GM19239 (cell line): Measurements from ENCODE around the gene CHAF1A.

Experiments used
- DNase-seq: peaks from one replicate; pipeline ENCODE4 v3.0.0; 2011; ENCODE audit warnings: low spot score; ENCODE audit not compliant: insufficient read length
- FAIRE-seq: peaks from 2 replicates; lab custom pipeline; 2011; peaks lifted over from hg19 to GRCh38; lab: Jason Lieb, UNC

CHAF1A gene

DNA sequence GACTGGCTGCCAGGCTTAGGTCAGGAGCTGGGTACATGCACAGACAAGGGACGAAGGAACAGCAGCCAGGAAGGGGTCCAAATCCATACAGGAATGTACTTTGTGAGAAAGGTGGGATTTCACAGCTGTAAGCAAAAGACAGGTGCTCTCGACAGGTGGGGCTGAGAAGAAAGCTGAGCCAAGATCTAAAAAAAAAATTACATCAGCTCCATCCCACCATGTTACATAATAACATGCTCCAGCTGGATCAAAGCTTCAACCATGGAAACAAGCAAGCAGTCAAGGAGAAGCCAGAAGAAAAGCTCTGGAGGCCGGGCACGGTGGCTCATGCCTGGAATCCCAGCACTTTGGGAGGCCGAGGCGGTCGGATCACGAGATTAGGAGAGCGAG is 47.2 kb downstream of the CHAF1A start:
- no peak for FAIRE-seq

DNA sequence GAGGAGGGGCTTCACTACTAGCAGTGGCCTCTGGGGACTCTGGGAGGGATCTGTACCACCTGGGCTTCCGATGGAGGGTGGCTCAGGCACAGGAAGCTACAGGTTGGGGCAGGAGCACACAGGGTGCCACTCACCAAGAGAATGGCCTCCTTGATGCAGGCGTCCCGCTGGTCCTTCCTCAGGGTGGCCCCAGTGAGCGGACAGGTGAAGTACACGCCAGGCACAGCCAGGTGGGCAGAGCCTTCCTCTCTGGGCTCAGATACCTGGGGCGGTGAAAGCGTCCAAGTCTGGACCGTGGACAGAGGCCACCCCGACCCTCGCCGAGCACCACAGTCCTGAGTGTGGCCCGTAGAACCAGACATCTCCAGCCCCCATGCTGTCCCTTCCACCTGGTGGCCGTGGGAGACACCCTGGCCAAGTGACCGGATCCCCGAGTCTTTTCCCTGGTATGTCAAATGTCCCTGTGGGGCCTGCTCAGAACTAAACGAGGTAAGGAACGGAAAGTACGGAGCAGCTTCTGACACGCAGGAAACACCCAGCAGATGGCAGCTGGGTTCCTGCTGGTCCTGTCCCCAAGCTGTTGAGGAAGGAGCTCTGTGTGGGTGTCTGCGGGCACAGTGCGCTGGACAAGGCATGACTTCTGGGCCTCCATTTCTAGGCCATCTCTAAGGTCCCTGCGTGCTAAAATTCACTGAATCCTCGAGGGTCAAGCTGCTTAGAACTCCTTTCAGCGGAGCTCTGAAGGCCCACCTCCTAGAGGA is 50.0 kb downstream of the CHAF1A start:
- FAIRE-seq (no peak), DNase-seq (no peak)

More for the DNA sequence above, 47.2 kb downstream of the CHAF1A start:
- DNase-seq = no peak

DNA sequence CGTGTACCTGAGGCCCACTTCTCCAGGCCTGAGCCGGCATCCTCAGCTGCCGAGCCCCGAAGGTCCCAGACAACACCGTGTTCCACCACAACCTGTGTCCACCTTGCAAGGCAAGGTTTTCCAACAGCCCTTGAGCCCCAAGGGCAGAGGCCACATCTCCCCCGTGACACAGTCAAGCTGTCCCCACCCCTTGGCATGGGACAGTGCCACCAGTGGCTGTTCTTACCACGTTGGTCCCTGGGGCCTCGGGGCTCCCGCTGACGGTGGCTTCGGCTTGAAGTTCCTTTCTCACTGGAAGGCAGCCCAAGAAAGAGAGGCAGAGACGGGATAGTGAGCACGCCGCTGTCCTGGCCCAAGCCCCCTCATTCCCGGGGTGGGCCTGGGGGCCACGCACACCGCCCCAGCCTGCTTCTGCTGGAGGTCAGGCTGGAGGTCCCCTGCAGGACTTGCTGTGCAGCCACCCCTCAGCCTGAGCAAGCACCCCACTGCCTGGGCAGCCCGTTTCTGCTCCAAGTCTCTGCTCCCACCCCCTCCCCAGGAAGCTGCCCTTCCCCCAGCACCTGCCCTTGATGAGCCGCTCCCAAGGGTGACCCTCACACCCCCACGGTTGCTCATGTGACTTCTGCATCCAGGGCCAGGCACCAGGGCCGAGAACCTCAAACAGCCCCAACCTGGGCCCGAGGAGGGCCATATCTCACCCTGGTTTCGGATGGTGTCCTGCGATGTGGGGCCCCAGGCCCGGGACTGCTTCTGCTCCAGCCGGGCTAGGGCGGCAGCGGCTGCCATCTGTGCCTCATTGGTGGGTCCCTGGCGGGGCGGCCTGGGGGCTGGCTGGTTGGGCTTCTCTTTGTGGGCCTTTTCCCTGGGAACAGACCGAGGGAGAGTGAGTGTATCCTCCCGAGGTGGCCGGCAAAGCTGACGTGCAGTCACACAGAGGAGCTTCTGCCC is 51.1 kb downstream of the CHAF1A start:
- DNase-seq (no peak), FAIRE-seq (no peak)

DNA sequence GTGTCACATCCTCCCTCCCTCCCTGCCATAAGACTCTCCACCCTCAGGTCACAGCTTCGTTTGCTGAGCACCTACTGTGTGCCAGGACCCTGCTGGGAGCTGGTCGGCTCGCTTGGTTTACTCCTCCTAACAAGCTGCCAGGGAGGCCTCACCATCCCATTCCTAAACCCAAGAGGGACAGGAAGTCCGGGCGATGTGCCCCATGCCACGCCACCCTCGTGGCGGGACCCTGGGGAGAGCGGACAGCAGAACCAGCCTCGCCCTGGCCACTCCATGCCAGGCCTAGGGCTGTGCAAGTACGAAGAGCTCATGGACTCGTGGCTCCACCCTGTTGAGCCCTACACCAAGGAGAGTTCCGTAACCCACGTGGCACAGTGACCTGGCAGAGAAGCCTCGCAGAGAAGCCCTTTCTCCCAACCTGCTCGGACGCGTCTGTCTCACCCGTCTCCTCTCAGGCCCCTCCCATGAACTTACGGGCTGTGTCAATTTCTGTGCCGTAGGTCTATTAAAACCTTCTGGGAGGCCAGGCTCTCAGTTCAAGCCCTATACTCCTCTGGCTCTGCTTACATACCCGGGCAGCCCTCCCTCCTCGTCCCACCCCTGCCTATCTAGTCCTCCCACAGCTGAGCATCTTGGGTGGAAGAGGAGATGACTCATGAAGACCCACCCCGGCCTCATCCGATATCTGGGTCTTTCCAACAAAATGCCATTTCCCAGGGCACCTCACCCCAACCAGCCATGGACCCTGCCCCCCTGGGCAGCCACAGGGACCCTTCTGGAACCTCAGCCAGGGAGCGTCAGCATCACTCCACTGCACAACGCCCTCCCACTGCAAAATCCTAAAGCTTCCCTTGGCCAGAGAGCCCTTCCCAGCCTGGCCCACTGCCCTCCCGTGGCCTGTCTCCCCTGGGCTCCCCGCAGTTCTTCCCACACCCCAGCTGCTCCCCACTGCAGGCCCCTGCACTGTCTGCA is 52.6 kb downstream of the CHAF1A start:
- FAIRE-seq (no peak), DNase-seq (no peak)

DNA sequence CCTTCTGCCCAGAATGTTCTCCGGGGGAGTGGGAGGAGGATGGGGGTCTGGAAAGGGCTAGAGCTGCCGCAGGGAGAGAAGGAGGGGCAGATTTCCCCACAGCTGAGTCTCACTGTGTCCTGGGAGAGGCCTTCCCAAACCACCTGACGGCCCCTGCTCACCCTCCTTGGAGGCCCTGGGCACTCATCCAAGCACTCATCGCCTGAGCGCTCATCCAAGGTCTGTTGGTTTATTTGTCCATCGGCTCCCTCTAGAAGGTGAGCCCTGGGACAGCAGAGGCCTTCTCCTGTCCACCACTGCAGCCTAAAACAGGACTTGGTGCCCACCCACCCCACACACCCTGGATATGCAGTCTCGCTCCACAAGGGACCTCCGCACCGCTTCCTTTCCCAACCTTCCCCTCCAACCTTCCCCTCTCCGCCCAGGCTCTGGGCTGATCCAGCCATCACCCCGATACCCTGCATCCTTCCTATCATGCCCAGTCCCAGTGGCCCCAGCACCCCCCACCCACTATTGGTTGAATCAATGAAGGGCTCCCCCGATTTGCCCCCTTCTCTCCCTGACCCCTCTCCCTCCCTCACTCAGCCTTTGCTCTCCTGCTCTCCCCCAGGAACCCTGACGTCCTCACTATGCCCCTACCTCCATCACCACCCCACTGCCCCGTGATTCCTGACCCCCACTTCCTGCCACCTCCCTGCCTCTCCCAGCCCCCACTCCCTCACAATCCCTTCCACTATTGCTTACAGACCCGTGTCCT is 53.5 kb downstream of the CHAF1A start:
- DNase-seq = no peak
- no peak for FAIRE-seq

DNA sequence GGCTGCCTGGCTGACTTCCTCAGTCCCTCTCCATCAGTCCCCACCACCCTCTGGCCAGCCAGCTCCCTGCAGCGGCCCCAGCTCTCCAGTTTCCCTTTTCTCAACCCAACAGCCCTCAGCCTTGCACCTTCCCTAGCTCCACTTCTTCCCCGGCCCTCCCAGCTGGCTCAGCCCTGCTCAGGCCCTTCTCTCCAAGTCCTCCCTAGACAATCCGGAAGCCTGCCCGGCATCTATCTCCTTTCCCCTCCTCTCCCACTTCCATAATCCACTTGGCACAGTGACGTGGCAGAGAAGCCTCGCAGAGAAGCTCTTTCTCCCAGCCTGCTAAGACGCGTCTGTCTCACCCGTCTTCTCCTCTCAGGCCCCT is 54.0 kb downstream of the CHAF1A start:
- DNase-seq (no peak), FAIRE-seq (no peak)

DNA sequence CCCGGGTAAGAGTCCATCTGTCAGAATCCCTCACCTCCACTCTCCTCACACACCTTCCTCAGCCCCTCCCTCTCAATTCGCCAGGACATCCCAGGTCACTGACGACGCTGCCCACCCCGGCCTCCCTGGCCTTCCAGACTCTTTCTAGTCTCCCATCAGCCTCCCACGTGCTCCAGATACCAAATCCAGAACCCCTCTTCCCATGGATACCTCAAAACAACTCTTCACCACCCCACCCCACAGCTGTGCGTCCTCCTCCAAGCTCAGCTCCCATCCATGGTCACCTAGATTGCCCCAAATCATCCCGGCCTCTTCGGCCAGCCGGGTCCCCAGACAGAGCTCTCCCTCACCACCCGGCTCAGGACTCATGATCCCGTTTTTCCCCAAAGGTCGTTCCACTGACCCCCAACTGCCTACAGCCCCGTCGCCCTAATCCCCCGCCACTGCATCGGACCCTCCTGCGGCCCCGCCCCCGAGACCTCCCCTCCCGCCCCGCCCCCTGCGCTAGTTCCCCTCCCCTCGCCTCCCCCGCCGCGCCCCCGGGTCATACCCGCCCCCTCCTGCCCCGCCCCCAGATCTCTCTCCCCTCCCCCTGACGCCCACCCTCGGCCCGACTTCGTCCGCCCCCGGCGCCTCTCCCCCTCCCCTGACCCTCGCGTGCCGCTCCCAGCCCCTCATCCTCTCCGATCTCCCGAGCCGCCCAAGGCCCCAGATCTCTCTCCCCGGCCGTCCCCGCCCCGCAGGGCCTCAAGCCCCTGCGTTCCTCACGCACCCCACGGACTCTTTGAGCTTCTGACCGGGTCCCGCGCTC is 54.6 kb downstream of the CHAF1A start:
- FAIRE-seq = no peak
- DNase-seq = peak; percentile 57

DNA sequence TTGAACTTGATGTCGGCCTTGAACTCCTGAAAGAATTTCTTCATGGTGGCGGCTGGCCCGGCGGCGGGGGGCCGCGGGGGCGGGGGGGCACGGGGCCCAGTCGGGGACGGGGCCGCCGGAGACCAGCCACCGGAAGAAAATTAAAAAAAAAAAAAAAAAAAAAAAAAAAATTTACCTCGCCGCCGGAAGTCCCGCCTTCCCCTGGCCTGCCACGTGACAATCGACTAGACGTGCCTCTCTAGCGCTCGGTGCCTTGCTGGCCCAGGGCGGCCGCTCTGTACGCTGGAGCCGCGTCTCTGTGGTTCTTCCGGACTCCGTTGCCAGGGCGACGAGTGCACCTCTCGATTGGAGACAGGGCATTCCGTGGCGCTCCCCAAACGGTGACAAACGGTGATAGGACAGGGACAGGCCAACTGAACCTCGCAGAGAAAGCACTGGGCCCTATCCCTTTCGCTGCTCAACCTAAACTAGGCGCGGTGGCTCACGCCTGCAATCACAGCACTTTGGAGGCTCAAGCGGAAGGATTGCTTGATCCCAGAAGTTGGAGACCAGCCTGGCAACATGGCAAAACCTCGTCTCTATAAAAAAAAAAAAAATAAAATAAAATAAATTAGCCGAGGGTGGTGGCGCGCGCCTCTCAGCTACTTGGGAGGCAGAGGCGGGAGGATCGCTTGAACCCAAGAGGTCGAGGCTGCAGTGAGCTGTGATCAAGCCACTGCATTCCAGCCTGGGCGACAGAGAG is 55.4 kb downstream of the CHAF1A start, which contains the start of gene UBXN6:
Gene UBXN6, minus strand, starts transcription at position 141 of the 742 bp plus-strand sequence. Its CDS starts 97 bp downstream, at position 44.
- DNase-seq = peak; percentile 97

DNA sequence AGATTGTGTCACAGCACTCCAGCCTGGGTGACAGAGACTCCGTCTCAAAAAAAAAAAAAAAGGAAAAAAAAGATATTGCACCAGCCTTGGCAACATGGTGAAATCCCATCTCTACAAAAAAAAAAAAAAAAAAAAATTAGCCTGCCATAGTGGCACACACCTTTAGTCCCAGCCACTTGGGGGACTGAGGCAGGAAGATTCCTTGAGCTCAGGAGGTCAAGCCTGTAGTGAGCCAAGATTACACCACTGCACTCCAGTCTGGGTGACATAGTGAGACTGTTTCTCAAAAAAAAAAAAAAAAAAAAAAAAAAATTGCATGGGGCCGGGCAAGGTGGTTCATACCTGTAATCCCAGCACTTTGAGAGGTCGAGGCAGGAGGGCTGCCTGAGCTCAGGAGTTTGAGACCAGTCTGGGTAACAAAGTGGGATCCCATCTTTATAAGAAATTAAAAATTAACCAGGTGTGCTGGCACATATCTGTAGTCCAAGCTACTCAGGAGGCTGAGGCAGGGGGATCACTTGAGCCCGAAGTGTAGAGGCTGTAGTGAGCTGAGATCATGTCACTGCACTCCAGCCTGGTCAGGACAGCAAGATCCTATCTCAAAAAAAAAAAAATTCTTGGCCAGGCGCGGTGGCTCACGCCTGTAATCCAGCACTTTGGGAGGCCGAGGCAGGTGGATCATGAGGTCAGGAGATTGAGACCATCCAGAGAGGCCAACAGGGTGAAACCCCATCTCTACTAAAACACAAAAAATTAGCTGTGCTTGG is 62.6 kb downstream of the CHAF1A start:
- no peak for FAIRE-seq

More for the DNA sequence above, 55.4 kb downstream of the CHAF1A start, which contains the start of gene UBXN6:
- FAIRE-seq = peak; percentile 100

DNA sequence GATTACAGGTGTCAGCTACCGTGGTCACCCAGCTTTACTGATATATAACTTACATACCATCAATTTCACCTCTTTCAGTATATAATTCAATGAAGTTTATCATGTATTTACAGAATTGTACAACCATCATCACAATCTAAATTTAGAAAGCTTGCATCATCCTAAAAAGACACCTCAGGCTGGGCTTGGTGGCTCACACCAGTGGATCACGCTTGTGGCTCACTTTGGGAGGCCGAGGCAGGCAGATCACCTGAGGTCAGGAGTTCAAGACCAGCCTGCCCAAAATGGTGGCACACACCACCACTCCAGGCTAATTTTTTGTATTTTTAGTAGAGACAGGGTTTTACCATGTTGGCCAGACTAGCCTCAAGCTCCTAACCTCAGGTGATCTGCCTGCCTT is 65.4 kb downstream of the CHAF1A start:
- no peak for DNase-seq
- no peak for FAIRE-seq

More for the DNA sequence above, 62.6 kb downstream of the CHAF1A start:
- no peak for DNase-seq

DNA sequence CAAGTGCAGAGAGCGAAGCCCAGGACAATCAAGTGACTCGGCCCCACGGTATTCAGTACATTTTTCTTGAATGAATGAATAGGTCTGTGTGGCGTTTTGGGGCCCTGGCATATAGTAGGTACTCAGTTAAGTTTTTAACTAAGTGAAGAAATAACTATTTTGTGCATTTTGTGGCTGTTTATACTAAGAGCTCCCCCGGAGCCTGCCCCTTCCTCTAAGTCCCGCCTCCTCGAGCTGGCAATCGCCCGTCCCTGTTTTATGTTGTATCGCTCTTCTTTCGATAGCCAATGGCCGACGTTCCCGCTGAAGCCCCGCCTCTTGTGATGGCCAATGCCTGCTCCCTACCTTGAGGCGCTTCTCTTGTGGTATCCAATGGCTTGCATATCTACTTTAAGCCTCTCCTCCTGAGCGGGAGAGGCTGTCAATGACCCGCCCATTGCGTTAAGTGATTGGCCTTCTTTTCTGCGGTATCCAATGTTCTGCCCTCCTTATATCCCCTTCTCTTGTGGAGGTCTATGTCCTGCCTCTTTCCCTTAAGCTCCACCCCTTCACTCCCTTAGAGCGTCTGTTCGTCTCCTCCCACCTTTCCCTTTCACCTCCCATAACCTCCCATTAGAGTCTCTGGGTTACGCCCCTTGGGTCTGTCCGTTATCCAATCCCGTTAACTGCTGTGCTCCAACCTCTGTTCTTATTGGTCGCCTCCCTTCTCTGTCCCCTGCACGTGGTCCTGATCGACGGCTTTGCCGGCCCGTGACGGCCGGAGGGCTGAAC is 69.1 kb downstream of the CHAF1A start:
- DNase-seq (peak; percentile 90), FAIRE-seq (peak; percentile 100)

DNA sequence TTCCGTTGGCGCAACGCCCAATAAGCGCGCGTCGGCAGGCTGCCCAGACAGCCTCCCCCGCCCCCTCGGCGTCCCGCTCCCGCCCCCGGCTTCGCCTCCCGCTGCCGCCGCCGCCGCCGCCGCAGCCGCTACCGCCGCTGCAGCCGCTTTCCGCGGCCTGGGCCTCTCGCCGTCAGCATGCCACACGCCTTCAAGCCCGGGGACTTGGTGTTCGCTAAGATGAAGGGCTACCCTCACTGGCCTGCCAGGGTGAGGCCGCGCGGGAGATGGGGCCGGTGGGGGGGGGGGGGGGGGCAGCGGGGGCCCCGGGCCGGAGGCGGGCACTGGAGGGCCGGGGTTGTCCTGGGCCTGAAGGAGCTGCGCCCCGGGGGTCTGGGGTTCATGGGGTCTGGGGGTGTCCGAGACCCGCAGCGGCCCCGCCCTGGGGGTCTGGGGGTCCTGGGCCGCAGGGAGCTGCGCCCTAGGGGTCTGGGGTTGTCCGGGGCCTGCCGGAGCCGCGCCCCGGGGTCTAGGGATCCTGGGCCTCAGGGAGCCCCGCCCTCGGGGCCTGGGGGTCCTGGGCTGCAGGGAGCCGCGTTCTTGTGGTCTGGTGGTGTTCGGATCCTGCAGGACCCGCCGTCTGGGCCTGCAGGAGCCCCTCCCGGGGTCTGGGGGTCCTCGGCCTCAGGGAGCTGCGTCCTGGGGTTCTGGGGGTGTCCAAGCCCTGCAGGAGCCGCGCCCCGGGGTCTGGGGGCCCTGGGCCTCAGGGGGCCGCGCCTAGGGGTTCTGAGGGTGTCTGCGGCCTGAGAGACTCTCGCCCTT is 69.9 kb downstream of the CHAF1A start, which contains the start of gene HDGFL2:
Gene HDGFL2, plus strand, starts transcription at position 124 of the 801 bp plus-strand sequence. Its CDS starts 54 bp downstream, at position 178.
- DNase-seq (peak; percentile 98), FAIRE-seq (no peak)

DNA sequence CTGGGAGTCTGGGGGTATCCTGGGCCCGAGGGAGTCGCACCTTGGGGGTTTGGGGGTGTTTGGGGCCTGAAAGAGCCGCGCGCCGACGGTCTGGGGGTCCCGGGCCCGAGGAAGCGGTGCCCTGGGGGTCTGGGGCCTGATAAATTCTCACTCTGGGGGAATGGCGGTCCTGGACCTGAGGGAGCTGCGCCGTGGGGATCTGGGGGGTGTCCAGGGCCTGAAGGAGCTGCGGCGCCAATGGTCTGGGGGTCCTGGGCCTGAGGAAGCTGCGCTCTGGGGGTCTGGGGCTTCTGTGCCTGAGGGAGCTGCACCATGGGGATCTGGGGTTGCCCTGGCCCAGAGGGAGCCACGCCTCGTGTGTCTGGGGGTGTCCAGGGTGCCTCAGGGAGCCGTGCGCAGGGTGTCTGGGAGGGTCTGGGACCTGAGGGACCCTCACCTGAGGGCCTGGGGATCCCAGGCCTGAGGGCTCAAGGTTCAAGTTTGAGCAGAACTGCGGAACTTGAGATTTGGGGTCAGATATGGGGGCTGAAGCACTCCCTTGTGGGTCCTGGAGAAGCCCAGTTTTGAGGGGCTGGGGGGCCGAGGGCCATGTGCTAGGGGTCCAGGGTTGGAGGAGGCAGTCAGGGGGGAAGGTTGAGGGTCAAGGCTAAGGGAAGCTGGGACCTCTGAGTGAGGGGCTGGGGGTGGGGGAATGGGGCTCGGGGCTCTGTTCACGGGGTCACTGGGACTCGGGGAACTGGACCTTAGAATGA is 70.7 kb downstream of the CHAF1A start:
- FAIRE-seq (no peak), DNase-seq (no peak)

DNA sequence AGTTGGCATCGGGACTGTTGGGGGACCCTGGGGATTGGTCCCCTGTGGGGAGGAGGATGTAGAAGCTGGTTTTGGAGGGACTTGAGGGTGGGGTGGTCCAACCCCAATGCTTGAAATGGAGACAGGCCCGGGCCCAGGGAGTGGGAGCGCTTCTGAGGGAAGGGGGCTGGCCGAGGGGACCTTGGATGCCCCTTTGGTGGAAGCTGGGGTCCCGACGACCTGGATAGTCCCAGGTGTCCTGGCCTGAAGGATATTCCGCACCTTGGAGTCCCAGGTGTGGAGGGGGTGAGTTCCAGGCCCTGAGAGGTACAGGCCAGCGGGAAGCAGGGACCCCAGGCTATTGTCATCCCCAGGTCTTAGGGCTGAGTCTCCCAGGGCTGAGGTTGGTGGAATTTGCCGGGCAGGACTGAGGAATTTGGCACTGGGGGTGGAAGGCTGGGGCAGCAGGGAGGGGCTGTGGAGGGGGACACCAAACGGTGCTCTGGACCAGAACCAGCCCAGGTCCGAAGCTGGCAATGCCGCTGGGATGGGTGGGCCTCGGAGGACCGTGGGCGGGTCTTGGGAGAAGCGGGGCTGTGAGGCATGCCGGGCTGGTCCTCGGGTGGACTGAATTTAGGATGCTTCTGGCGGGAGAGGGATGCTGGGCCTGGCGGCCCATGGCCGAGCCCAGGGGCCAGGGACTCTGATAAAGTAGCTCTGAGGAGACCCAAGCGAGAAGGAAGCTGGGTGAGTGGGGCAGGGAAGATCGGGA is 71.5 kb downstream of the CHAF1A start:
- no peak for FAIRE-seq

More for the DNA sequence above, 71.5 kb downstream of the CHAF1A start:
- no peak for DNase-seq
